PC-9 (cell line): ENCODE measurements around the gene AUH. TPM values are rescaled to one million over a fixed set of nuclear protein-coding genes. Genes with fewer than 3 reads are reported as not detected.

Experiments
- BruUV-seq: library from RNA; stranded (reverse); fragments of 400-500 nt; replicated peaks from 2 replicates; lab custom pipeline; 2021; lab: Mats Ljungman, UMichigan
- CTCF ChIA-PET: fragments of 300-600 bp; sonication (Branson Sonifier 250); formaldehyde crosslinking; loops from one replicate; lab custom pipeline; 2022; ENCODE audit warnings: antibody characterized with exemption; lab: Charles Lee
- POLR2A ChIA-PET: fragments of 300-600 bp; sonication (Branson Sonifier 250); formaldehyde crosslinking; loops from one replicate; lab custom pipeline; 2022; ENCODE audit warnings: antibody characterized with exemption; ENCODE audit not compliant: unreplicated experiment; lab: Charles Lee
- DNase-seq, 2 experiments: peaks; one replicate each; pipeline versions ENCODE4 v3.0.0 to v3.0.0-alpha.2; 2015 to 2022; ENCODE audit warnings: mixed read lengths in 1 of 2
- H2AFZ ChIP-seq: fragments of 200-600 bp; sonication (generic); 2 replicates; pipeline ENCODE4 v1.8.1; 2017; ENCODE audit warnings: antibody characterized with exemption
- H3F3A ChIP-seq: fragments of 200-600 bp; sonication (generic); 2 replicates; pipeline ENCODE4 v1.8.1; 2017; ENCODE audit warnings: antibody characterized with exemption, mild to moderate bottlenecking, low read depth; ENCODE audit not compliant: insufficient read depth
- H3K27ac ChIP-seq: fragments of 200-600 bp; sonication (generic); 2 replicates; pipeline ENCODE4 v1.6.1; 2016; ENCODE audit warnings: mixed run types
- H3K27me3 ChIP-seq: fragments of 200-600 bp; sonication (generic); 2 replicates; pipeline ENCODE4 v1.6.1; 2016; ENCODE audit warnings: low read depth, mixed run types; ENCODE audit not compliant: insufficient read depth
- H3K36me3 ChIP-seq: fragments of 200-600 bp; sonication (generic); 2 replicates; pipeline ENCODE4 v1.6.1; 2016; ENCODE audit warnings: low read depth, mixed run types
- H3K4me1 ChIP-seq: fragments of 200-600 bp; sonication (generic); replicated peaks from 2 replicates; pipeline ENCODE4 v1.6.1; 2016; ENCODE audit warnings: mixed run types; ENCODE audit not compliant: insufficient read depth
- H3K4me2 ChIP-seq: fragments of 200-600 bp; sonication (generic); 2 replicates; pipeline ENCODE4 v1.6.1; 2017; ENCODE audit warnings: mixed run types
- H3K4me3 ChIP-seq: fragments of 200-600 bp; sonication (generic); 2 replicates; pipeline ENCODE4 v1.6.1; 2016; ENCODE audit warnings: mixed run types
- H3K79me2 ChIP-seq: fragments of 200-600 bp; sonication (generic); 2 replicates; pipeline ENCODE4 v1.6.1; 2017; ENCODE audit warnings: low read depth, mixed run types
- H3K9me2 ChIP-seq: fragments of 200-600 bp; sonication (generic); 2 replicates; pipeline ENCODE4 v1.8.1; 2017; ENCODE audit warnings: mild to moderate bottlenecking; ENCODE audit not compliant: insufficient read depth
- H3K9me3 ChIP-seq: fragments of 200-600 bp; sonication (generic); 2 replicates; pipeline ENCODE4 v1.8.1; 2016; ENCODE audit warnings: low read depth; ENCODE audit not compliant: insufficient read depth
- H4K20me1 ChIP-seq: fragments of 200-600 bp; sonication (generic); 2 replicates; pipeline ENCODE4 v1.8.1; 2017; ENCODE audit not compliant: insufficient read depth
- CTCF ChIP-seq: fragments of 200-600 bp; sonication (generic); conservative IDR thresholded peaks from 2 replicates; pipeline ENCODE4 v1.6.1; 2017; ENCODE audit warnings: mixed run types, antibody characterized with exemption, mild to moderate bottlenecking, moderate library complexity
- EZH2 ChIP-seq: fragments of 200-600 bp; sonication (generic); IDR thresholded peaks from 2 replicates; pipeline ENCODE4 v1.8.0; 2017; ENCODE audit warnings: antibody characterized with exemption, low read depth
- intact Hi-C: fragments of 100-400 bp; cut with micrococcal nuclease; formaldehyde crosslinking; loops from one replicate; pipeline ENCODE4 v1.10.0; 2022; ENCODE audit not compliant: unreplicated experiment
- total RNA-seq: library from RNA; stranded (reverse); gene quantifications from 2 replicates; pipeline ENCODE4 v1.2.3, GENCODE V29; 2021

AUH gene
- total RNA-seq, 1 experiment from 2014 or later: 24.9 TPM

GRCh38 chr9:91359734-91360470, 1.8 kb downstream of the AUH start:
- ChIA-PET CTCF (interaction anchor here (0.6 kb wide), 1 partner anchor 65 kb away, joined by 5 read pairs; no protein-coding TSS in a partner anchor), POLR2A (interaction anchor here (0.6 kb wide), 1 partner anchor 80 kb away, joined by 3 read pairs; no protein-coding TSS in a partner anchor)
- H3K4me2 ChIP-seq: peak overlapping the region; percentile 90
- intact Hi-C loops: loop anchor here (2.0 kb wide), 2 partner anchors 63 to 167 kb away; partner anchors contain the start of gene NFIL3
- H3K27me3 ChIP-seq: no peaks in the 10 kb centered on the region
- H3K9me3 ChIP-seq: no peaks in the 10 kb centered on the region; the same call in 1 of the 2 replicates
- DNase-seq: no peak
- H4K20me1 ChIP-seq: 0 out of 2 replicates have a peak, but pooled peaks cover 6% of the 10 kb centered on the region
- TF ChIP-seq EZH2: no peak
- TF ChIP-seq CTCF: no peak
- H3K4me3 ChIP-seq: peak overlapping the region; percentile 95
- H2AFZ ChIP-seq: no peak overlapping the region
- no peaks in the 10 kb centered on the region for H3K9me2 ChIP-seq
- H3K36me3 ChIP-seq: peaks cover 18% of the 10 kb centered on the region; the same call in 1 of the 2 replicates
- no peak overlapping the region for H3K27ac ChIP-seq
- H3F3A ChIP-seq: peaks cover 4% of the 10 kb centered on the region; the same call in 1 of the 2 replicates
- peaks cover 53% of the 10 kb centered on the region for H3K79me2 ChIP-seq
- peaks cover 23% of the 10 kb centered on the region for H3K4me1 ChIP-seq
- BruUV-seq: no TSS peak

- Histone ChIP-seq H3K27me3 (no peaks in the 10 kb centered on the region), H4K20me1 (0 out of 2 replicates have a peak, but pooled peaks cover 6% of the 10 kb centered on the region), H3K4me1 (peaks cover 23% of the 10 kb centered on the region), H2AFZ (no peak overlapping the region), H3K9me3 (no peaks in the 10 kb centered on the region; the same call in 1 of the 2 replicates), H3K9me2 (no peaks in the 10 kb centered on the region), H3F3A (peaks cover 4% of the 10 kb centered on the region; the same call in 1 of the 2 replicates), H3K4me2 (peak overlapping the region; percentile 90; the same call in 1 of the 2 replicates), H3K79me2 (peaks cover 53% of the 10 kb centered on the region), H3K36me3 (peaks cover 22% of the 10 kb centered on the region; the same call in 1 of the 2 replicates), H3K27ac (no peak overlapping the region), H3K4me3 (no peak overlapping the region)
- TF ChIP-seq EZH2 (no peak), CTCF (no peak)
- BruUV-seq: no TSS peak
- ChIA-PET CTCF (interaction anchor here (0.6 kb wide), 1 partner anchor 66 kb away, joined by 5 read pairs; no protein-coding TSS in a partner anchor), POLR2A (no interaction called here)
- intact Hi-C loops: no loop called here
- DNase-seq: no peak
Observed at GRCh38 chr9:91359083-91359482, 2.6 kb downstream of the AUH start.

GRCh38 chr9:91354881-91355280, 6.8 kb downstream of the AUH start:
- TF ChIP-seq CTCF (no peak), EZH2 (no peak)
- Histone ChIP-seq H3K36me3 (peaks cover 26% of the 10 kb centered on the region; the same call in 1 of the 2 replicates), H3F3A (no peaks in the 10 kb centered on the region), H3K4me2 (no peak overlapping the region), H3K4me1 (peaks cover 6% of the 10 kb centered on the region), H3K9me3 (no peaks in the 10 kb centered on the region), H3K9me2 (no peaks in the 10 kb centered on the region), H3K27me3 (no peaks in the 10 kb centered on the region), H2AFZ (no peak overlapping the region), H4K20me1 (no peaks in the 10 kb centered on the region), H3K4me3 (no peak overlapping the region), H3K27ac (no peak overlapping the region), H3K79me2 (peaks cover 35% of the 10 kb centered on the region)
- intact Hi-C loops: no loop called here
- POLR2A ChIA-PET: no interaction called here
- CTCF ChIA-PET: interaction anchor here (0.7 kb wide), 1 partner anchor 1106 kb away, joined by 4 read pairs; no protein-coding TSS in a partner anchor
- BruUV-seq: no TSS peak
- no peak for DNase-seq
